GM12873 (cell line): ENCODE data around the gene NELFCD.

Experiments used
- CTCF ChIP-seq: IDR thresholded peaks from 2 replicates; pipeline ENCODE4 v1.5.1; 2012; ENCODE audit warnings: low read depth, mild to moderate bottlenecking, moderate library complexity, low read length, control low read depth; ENCODE audit not compliant: insufficient read depth; ENCODE audit errors: missing control alignments

Gene NELFCD

GRCh38 chr20:59033616-59034165 is 52.6 kb downstream of the NELFCD start:
- no peak for TF ChIP-seq CTCF

- no peak for TF ChIP-seq CTCF
Measured at GRCh38 chr20:59035381-59035780, 54.3 kb downstream of the NELFCD start.

DNA sequence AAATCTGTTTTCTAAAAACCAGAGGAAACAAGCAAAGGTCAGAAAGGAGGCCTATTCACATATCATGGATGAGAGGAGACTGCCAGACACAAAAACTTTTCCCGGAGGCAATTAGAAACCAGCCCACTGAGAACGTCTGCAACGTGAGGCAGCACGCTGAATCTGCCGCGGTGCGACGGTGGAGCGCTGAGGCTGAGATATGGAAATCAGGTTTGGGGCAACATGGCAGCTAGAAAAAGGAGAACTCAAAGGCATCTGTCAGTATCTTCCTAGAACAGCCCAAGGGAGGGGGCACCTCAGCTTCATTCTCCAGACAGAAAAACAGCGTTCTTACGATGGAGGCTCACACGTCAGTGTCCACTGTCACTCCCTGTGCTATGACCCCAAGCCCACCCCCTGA is 56.3 kb downstream of the NELFCD start:
- no peak for TF ChIP-seq CTCF

GRCh38 chr20:59039233-59039632 is 58.2 kb downstream of the NELFCD start:
- TF ChIP-seq CTCF = no peak

DNA sequence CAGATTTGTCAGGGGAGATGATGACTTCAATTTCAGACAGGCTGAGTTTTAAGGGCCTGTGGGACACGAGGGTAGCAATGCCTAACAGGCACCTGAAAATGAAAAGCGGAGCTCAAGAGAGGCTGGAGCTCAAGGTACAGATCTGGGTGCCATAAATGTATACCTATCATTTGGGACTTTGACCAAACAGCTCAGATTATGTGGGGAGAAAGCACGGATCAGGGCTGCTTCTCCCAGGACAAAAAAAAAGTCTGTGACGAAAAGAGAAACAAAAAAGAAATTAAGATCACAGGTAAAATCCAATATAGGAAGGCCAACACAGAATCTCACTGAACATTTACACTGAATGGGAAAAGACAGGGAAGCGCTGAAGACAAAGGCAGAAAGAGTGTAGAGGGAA is 59.6 kb downstream of the NELFCD start:
- TF ChIP-seq CTCF = no peak

GRCh38 chr20:59042151-59042795 is 61.2 kb downstream of the NELFCD start, which contains the start of gene PRELID3B:
Gene PRELID3B, minus strand, starts transcription at chr20:59042786. Its CDS starts 56 bp downstream, at chr20:59042730.
- TF ChIP-seq CTCF = no peak

DNA sequence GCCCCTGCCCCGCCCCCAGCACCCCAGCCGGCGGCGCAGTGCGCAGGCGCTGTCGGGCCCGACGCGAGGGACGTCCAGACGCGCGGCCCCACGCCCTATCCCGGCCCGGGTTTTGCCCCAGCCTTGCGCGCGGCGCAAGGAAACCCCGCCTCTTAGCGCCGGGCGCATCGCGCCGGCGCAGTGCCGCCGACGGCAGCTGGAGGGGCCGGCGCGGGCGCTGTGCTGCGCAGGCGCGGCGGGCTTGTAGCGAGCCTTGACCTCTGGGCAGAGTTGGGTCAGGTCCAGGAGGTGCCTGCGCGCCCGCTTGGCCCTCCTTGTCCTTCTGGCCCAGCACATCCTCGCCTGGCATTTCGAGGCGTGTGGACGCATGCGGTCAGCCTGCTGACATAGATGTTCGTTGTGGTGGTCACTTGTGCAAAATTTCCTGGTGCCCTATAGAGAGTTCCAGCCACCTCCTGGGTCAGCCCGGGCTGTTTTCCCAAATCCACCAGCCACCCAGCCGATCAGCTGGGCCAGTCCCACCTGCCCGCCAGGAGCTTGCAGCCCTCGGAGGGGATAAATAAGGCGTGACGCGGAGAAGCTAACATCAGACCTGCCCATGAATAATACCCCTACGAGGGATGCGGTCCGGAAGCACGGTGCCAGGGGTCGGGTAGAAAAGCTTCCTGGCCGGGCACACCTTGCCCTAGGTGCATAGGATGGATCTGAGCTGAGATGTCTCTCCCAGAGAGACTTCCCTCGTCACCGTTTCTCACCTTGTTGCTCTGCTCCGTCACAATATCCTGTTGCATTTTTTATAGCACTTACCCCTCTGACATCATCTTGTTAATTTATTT is 62.0 kb downstream of the NELFCD start:
- TF ChIP-seq CTCF = no peak
